AG04450 (cell line): ENCODE results near the gene PACS2. TPM values are rescaled to one million over a fixed set of nuclear protein-coding genes. Genes with fewer than 3 reads are reported as not detected.

Experiments used
- CTCF ChIA-PET: fragments of 300-600, 350-600 bp; formaldehyde crosslinking; extraction: SDS; loops from one replicate; lab custom pipeline; 2022; ENCODE audit warnings: antibody characterized with exemption, inconsistent platforms; lab: Charles Lee
- POLR2A ChIA-PET: fragments of 350-600 bp; formaldehyde crosslinking; extraction: SDS; loops from one replicate; lab custom pipeline; 2021; ENCODE audit warnings: antibody characterized with exemption, inconsistent platforms; lab: Yijun Ruan, JAX
- DNase-seq: peaks from one replicate; pipeline ENCODE4 v3.0.0-alpha.2; 2011; ENCODE audit warnings: low read depth, low spot score
- H3K27ac ChIP-seq: one replicate; pipeline ENCODE4 v1.5.1; 2012; ENCODE audit warnings: low read depth, low read length, control low read depth
- H3K27me3 ChIP-seq: one replicate; pipeline ENCODE4 v1.6.0; 2012; ENCODE audit warnings: low read length; ENCODE audit not compliant: control insufficient read depth, insufficient read depth
- H3K4me3 ChIP-seq: 2 replicates; pipeline ENCODE4 v1.5.1; 2011; ENCODE audit warnings: mild to moderate bottlenecking, low read depth, low read length, control low read depth
- H3K9me3 ChIP-seq: 2 replicates; pipeline ENCODE4 v1.5.1; 2012; ENCODE audit warnings: low read length; ENCODE audit not compliant: control insufficient read depth, insufficient read depth
- polyA plus RNA-seq: library from polyadenylated mRNA; depleted of rRNA; stranded (reverse); fragments of >200 nt; gene quantifications from 2 replicates; pipeline ENCODE4 v1.2.3, GENCODE V29; 2011
- TF ChIP-seq, protein P1 (sequence below): IDR thresholded peaks from 2 replicates; pipeline ENCODE4 v1.5.1; 2011; ENCODE audit warnings: low read depth, low read length, control low read depth, inconsistent platforms

PACS2 gene
- polyA plus RNA-seq, 1 experiment, result 13.0 TPM

DNA sequence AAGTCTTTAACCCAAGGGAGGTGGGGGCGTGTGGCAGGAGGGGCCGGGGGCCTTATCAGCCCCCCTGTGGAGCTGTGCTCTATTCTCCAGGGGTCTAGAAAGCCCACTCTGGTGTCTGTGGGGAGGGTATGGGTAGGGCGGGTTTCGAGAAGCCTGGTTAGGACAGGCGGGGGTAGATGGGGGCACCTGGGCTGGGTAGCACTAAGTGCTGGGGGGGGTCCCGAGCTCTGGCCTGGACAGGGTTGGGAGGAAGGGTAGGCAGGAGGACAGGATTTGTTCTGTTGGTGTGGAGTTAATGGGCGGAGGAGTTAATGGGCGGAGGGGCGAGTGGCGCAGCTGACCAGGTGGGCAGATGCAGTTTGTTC lies 2.0 kb downstream of the PACS2 start:
- POLR2A ChIA-PET, result interaction anchor here (0.9 kb wide), 1 partner anchor 15 kb away, joined by 5 read pairs; the partner anchor contains the start of gene BRF1
- H3K9me3 ChIP-seq, result no peaks in the 10 kb centered on the region
- no peaks in the 10 kb centered on the region for H3K27me3 ChIP-seq
- CTCF ChIA-PET, result no interaction called here
- no peak for DNase-seq
- no peak overlapping the region for H3K4me3 ChIP-seq
- TF ChIP-seq, protein P1, sequence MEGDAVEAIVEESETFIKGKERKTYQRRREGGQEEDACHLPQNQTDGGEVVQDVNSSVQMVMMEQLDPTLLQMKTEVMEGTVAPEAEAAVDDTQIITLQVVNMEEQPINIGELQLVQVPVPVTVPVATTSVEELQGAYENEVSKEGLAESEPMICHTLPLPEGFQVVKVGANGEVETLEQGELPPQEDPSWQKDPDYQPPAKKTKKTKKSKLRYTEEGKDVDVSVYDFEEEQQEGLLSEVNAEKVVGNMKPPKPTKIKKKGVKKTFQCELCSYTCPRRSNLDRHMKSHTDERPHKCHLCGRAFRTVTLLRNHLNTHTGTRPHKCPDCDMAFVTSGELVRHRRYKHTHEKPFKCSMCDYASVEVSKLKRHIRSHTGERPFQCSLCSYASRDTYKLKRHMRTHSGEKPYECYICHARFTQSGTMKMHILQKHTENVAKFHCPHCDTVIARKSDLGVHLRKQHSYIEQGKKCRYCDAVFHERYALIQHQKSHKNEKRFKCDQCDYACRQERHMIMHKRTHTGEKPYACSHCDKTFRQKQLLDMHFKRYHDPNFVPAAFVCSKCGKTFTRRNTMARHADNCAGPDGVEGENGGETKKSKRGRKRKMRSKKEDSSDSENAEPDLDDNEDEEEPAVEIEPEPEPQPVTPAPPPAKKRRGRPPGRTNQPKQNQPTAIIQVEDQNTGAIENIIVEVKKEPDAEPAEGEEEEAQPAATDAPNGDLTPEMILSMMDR, result no peak
- H3K27ac ChIP-seq, result no peak overlapping the region

- no peaks in the 10 kb centered on the region; the same call in 1 of the 2 replicates for H3K9me3 ChIP-seq
- no peaks in the 10 kb centered on the region for H3K27me3 ChIP-seq
- POLR2A ChIA-PET, result interaction anchor here (0.9 kb wide), 1 partner anchor 16 kb away, joined by 5 read pairs; the partner anchor contains the start of gene BRF1
- no peak for DNase-seq
- no peak overlapping the region for H3K27ac ChIP-seq
- TF ChIP-seq, protein P1, result no peak
- H3K4me3 ChIP-seq, result no peak overlapping the region
- CTCF ChIA-PET, result no interaction called here
Measured at GRCh38 chr14:105316968-105317510, 2.5 kb downstream of the PACS2 start.

DNA sequence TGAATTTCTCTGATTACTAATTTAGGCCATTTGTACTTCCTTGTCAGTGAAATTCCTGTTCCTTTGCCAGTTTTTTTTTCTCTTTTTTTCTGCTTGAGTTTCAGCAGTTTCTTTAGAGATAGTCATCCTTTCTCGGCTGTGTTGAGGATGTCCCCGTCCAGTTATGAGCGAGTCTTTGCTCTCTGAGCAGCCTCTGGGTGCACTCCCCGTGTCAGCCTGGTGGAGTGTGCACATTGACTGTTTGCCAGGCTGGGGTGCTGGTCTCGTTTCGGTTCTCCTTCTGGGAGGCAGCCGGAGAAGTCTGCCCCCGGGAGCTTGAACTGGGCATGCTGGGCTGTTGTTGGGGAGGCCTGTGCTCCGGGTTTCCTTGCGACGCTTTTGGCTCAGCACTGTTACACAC lies 3.0 kb downstream of the PACS2 start:
- no peaks in the 10 kb centered on the region for H3K27me3 ChIP-seq
- no peak overlapping the region for H3K27ac ChIP-seq
- DNase-seq, result no peak
- TF ChIP-seq, protein P1, result 0 out of 2 replicates have a peak, but pooled peaks have one; percentile 14
- ChIA-PET POLR2A (no interaction called here), CTCF (no interaction called here)
- H3K9me3 ChIP-seq, result no peaks in the 10 kb centered on the region; the same call in 1 of the 2 replicates
- no peak overlapping the region for H3K4me3 ChIP-seq

DNA sequence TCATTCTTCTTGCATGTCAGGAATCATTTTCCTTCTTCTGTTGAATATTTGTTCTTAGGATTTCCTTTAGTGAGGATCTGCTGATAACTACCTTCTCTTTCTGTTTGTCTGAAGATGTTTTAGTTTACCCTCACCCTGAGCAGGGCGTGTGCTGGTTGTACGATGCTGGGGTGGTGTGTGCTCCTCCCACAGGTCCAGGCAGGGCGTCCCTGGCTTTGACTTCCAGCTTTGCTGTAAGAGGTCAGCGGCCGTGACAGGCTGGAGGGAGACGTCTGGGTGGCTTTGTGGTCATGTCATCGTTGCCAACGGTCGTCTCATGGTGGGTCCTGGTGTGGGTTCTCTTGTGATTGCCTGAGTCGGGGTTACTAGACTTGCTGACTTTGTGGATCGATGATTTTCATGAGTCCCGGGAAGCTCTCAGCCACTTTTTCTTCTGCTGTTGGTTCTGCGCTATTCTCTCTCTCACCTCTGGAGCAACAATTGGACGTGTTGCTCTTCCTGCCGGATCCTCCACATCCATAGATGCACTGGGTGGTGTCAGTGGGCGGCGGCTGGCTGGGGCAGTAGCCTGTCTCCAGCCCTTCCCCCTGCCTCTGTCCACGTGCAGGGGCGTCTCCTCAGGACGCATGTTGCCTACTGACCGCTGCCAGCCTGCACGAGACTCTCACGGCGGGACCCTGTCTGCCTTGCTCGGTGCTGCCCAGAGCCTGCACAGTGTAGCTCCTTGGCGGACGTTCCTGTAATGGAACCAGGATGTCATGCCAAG lies 8.4 kb downstream of the PACS2 start:
- ChIA-PET CTCF (interaction anchor here (1.0 kb wide), 1 partner anchor 29 kb away, joined by 3 read pairs; no protein-coding TSS in a partner anchor), POLR2A (no interaction called here)
- no peak for DNase-seq

More for the DNA sequence above, 8.4 kb downstream of the PACS2 start:
- Histone ChIP-seq H3K4me3 (no peak overlapping the region), H3K27ac (peak overlapping the region; percentile 21), H3K27me3 (no peaks in the 10 kb centered on the region), H3K9me3 (no peaks in the 10 kb centered on the region; the same call in 1 of the 2 replicates)
- TF ChIP-seq, protein P1, result no peak
